ENCODE results near the gene TANC1.
A peak's percentile ranks its signal among the peaks of the same experiment; 100 is the strongest.
"Not testable (repeated sequence)": the region's sequence is repeated elsewhere in the genome, so short reads cannot be mapped to it uniquely, and the experiment has no call there.

Gene TANC1

GRCh38 chr2:159094173-159094737 is 125.8 kb downstream of the TANC1 start:
- DNase-seq, result no peak

DNA sequence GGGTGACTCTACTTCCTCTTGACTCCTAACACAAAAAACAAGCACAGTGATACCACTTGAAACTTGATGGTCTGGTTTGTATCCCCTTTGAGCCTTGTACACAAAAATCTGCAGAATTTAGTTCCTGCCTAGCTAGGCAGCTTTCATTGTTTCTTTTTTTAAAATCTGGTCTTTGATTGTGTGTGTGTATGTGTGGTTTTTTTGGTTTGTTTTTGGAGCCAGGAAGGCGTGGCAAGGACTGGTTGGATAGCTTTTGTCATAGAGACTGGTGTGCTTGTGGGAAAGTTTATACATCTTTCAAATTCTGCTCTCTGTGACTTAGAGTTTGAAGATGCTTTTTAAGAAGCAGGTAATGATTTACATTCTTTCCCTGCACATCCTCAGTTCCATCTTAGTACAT is 127.4 kb downstream of the TANC1 start:
- no peak for DNase-seq

DNA sequence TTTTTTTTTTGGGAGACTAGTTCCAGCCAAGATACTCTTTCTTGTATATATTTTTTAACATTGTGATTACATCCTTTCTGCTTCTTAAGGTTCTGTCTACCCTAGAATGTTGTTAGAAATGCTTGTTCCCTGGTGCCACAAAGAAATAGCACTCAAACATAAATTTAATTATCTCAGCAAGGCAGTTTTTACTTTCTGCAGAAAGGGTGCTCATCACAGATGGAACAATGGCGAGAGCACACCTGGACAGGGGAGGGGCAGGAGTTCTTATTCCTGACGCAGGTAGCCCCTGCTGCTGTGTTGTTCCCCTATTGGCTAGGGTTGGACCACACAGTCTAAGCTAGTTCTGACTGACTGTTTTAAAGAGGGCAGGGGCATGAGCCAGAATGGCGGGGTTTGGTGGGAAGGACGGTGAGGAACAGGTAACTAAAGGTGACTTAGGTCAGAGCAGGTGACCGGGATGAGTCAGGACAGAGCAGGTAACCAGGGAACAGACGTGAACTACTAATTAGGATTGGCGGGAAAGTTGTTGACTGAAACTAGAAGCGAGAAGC is 127.9 kb downstream of the TANC1 start:
- not testable (repeated sequence) for DNase-seq

DNA sequence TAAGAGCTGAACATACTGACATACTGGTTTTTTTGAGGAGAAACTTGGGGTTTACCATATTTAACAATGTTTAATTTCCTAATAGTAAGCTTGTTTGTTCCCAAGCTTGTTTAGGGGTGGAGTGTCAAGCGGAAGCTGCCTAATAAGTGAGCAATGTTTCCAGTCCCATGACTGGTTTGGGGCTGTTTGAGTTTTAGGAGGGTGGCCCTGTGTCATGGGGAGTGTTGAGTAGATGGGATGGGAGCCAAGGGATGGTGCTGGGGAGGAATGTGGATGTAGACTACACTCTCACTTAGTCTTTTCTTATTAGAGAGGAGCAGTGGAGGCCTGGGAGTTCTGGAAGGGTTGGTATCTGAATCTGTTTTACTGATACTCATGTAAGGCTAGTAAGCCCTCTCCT is 128.5 kb downstream of the TANC1 start:
- DNase-seq, result no peak

GRCh38 chr2:159098361-159098760 is 129.9 kb downstream of the TANC1 start:
- no peak for DNase-seq

DNA sequence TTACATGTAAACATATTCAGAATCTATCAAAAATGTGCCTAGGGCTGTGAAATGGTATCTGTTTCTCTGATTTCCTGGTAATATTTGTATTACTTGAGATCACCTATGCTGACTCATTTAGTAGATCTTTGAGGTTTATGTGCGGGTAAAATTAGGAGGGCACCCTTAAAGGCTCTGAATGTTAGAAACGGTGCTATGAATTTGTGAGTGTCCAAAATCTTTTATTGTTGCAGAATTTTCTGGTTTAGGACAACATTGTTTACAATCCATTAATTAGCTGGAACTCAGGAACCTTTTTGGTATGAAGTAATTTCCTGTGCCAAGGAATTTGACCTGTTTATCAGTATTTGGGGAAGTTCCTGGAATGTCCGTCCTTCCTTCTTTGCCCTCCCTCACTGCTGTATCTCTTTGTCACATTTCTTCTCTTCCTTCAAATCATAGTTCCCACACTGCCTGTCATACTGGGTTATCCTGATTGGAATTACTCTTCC is 130.5 kb downstream of the TANC1 start:
- no peak for DNase-seq

- no peak for DNase-seq
Observed at GRCh38 chr2:159101755-159102489, 133.5 kb downstream of the TANC1 start.

DNA sequence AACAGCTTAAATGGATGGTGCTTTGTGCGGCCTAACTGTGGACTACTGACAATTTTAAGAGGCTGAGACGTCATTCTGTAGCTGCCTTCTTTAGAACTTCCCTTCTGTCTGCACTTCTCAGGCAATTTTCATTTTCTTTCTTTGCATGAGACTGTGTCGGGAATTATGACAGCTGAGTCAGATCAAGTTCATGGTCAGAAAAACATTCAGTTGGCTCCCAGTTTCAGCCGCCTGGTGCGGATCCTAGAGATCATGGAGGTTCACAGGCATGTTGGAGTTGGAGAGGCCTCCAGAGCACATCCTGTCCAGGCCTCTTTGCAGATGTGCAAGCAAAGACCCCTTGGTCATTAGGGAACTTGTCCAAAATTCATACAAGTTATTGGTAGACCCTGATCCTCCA is 135.0 kb downstream of the TANC1 start:
- DNase-seq, result no peak

- no peak for DNase-seq
Observed at GRCh38 chr2:159106109-159106508, 137.7 kb downstream of the TANC1 start.

DNA sequence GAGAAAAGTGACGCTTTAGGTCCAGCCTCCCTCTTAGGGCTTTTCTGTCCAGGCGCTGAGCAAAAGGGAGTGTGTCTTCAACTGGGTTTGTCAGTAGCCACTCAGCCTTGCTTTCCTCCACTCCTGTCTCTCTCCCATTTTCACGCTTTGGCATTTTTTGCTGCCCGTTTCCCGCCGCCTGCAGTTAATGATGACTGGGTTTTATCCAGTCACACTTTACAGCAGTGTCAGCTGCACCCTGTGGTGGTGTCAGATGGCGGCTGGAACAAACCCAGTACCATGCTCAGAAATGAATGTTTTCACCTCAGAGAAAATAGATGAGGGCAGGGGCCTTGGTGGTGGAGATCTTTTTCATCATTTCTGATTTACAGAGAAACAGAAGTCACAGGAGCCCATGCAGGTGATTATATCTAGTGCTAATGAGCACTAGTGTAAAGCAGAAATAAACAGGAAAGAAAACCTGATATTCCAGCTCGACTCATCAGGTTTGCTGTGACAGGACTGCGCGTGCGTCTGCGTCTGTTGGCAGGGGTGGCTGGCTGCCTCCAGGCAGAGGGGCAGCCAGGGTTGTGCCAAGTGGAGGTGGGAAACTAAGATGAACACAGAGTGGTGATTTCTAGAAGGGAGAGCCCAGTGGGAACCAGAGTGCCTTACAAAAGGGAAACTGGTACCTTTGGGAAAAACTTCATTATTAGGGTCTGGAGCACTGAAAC is 139.9 kb downstream of the TANC1 start:
- no peak for DNase-seq

- no peak for DNase-seq
Observed at GRCh38 chr2:159109517-159109916, 141.1 kb downstream of the TANC1 start.

DNA sequence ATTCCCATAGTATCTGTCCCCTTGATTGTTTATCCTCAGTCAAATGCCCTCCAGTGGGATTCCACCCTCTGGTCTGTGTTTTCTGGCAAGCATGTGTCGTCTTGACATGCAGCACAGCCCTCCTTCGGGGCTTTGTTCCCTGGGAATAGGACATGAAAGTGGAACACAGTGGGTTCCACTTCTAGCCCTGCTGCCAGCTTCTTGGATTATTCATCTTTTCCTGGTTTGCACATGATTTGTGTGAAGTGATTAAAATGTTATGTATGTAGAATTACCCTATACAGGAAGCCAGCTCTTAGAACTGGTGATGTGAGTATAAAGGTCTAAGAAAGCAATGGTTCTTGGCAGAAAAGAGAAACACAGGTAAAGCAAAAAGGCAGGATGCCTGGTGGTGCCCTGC is 142.3 kb downstream of the TANC1 start:
- no peak for DNase-seq

- no peak for DNase-seq
Observed at GRCh38 chr2:159111346-159111927, 143.0 kb downstream of the TANC1 start.

GRCh38 chr2:159114835-159115234 is 146.4 kb downstream of the TANC1 start:
- DNase-seq, result no peak

DNA sequence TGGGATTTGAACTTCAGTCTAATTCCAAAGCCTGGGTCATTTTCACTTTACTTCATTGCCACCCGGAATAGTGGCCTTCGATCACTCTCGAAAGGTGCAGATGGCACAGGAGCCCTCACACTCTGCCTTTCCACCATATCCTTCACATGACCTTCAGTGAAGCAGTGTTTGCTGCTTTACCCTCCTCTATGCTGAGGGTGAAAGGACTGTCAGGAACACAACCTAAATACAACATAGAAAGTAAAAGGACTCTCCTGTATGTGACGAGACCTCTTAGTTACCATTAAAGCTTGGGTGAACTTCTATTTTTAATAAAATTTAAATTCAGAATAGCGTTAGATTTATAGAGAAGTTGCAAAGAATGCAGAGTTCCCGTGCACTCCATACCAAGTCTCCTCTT is 148.5 kb downstream of the TANC1 start:
- no peak for DNase-seq

DNA sequence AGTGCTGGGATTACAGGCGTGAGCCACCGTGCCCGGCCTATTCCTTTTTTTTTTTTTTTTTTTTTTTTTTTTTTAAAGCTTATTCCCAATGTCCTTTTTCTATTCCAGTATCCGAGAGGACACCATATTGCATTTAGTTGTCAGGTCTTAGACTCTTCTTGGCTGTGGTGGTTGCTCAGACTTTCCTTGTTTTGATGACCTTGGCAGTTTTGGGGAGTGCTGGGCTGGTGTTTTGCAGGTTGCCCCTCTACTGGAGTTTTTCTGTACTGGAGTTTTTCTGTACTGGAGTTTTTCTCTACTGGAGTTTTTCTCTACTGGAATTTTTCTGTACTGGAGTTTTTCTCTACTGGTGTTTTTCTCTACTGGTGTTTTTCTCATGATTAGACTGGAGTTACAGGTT is 149.2 kb downstream of the TANC1 start:
- no peak for DNase-seq

DNA sequence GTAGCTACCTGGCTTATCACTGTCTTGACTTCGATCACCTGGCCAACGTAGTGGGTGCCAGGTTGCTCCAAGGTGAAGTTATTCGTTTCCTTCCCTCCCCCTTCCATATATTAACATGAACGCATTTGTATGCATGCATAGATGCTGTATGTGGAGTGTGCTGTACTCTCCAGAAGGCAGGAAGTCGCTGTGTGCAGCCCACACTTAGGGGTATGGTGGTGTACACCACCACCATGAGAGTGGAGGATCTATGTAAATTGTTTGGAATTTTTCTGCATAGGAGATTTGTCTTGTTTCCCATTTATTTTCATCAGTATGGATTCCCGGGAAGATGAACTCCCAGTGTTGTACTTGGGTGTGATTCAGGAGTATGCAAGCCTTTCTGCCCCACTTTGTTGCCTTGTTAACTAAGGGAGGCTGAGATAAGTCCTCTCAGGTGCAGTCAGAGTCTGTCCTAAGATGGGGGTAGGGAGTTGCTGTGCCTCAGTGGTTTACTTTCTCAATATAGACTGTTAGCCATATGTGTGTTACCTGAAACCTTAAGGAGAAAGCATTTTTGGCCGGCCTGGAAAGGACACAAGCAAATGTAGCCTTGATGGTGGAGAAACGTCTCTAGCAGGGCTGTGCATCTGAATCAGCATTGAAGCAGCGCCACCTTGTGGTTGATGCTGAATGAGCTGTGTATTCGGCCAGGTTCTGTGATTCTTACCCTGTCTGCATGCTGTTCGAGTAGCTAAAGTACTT is 149.8 kb downstream of the TANC1 start:
- peak; percentile 59 to 75 for DNase-seq

- no peak for DNase-seq
Observed at GRCh38 chr2:159118859-159119500, 150.5 kb downstream of the TANC1 start.

DNA sequence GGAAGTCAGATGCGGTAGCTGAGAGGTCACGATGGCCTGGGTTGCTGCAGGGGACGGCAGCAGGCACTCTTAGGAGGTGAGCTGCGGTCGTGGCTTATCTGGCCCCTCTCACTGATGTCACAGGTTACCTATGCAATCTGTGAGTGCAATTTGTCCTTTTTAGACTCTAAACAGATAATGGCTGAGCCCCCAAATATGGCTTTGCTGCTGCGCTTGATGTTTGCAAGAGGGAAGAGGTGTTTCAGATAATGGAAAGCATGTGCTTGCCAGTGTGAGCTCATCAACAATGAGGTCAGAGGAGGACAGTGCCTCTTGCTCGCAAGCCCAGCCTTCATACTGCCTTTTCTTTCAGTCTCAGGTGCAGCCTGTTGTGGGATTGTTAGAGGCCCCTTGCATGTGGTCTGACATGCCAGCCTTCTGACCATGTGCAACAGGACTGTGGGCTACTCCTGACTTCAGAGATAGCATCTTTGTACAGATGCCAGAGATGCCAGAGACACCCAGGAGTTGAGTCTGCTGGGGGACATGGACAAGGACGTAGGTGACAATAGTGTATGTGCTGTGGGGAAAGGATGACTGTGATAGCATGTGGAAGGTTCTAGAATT is 151.3 kb downstream of the TANC1 start:
- DNase-seq, result no peak

- no peak for DNase-seq
Observed at GRCh38 chr2:159123786-159124185, 155.3 kb downstream of the TANC1 start.

- peak; percentile 8 to 41 for DNase-seq
Observed at GRCh38 chr2:159124441-159124911, 156.0 kb downstream of the TANC1 start.
